HG03060 (cell line): ENCODE measurements around the gene BROX.
A peak's percentile ranks its signal among the peaks of the same experiment; 100 is the strongest.

Source experiments
- ATAC-seq: cut with Tn5 transposase; IDR thresholded peaks from one replicate; pipeline ENCODE4 v1.9.1; 2021; ENCODE audit warnings: low read depth, moderate number of reproducible peaks; ENCODE audit not compliant: unreplicated experiment

The BROX gene

GRCh38 chr1:222769971-222770620 lies 57.7 kb downstream of the BROX start:
- no peak for ATAC-seq

- ATAC-seq, result peak; percentile 73
Measured at GRCh38 chr1:222772996-222773379, 60.6 kb downstream of the BROX start.

- no peak for ATAC-seq
Measured at GRCh38 chr1:222777463-222777862, 65.1 kb downstream of the BROX start.

GRCh38 chr1:222777977-222778376 lies 65.6 kb downstream of the BROX start:
- no peak for ATAC-seq

- no peak for ATAC-seq
Measured at GRCh38 chr1:222781251-222781650, 68.9 kb downstream of the BROX start.

- ATAC-seq, result no peak
Measured at GRCh38 chr1:222783051-222783450, 70.7 kb downstream of the BROX start.

GRCh38 chr1:222784371-222784770 lies 72.0 kb downstream of the BROX start:
- no peak for ATAC-seq
